ENCODE results near the gene HIVEP3. TPM values are rescaled to one million over a fixed set of nuclear protein-coding genes. Genes with fewer than 3 reads are reported as not detected.

Gene HIVEP3
- total RNA-seq, 1 donor = 1.8 TPM

GRCh38 chr1:41480204-41481108 is 438.3 kb downstream of the HIVEP3 start:
- Histone ChIP-seq H3K4me1 (ENCODE audit: insufficient read depth, low read length) (peaks cover 11% of the 10 kb centered on the region), H3K27ac (ENCODE audit: low read depth, low read length) (no peak overlapping the region), H2AFZ (ENCODE audit: low read length) (no peak overlapping the region), H3K27me3 (ENCODE audit: insufficient read depth, low read length) (no peaks in the 10 kb centered on the region), H4K20me1 (ENCODE audit: insufficient read depth, low read length) (peaks cover 2% of the 10 kb centered on the region), H3K36me3 (ENCODE audit: insufficient read depth, low read length) (no peaks in the 10 kb centered on the region), H3K79me2 (ENCODE audit: insufficient read depth, low read length) (no peaks in the 10 kb centered on the region), H3K4me2 (ENCODE audit: insufficient read depth, low read length) (no peak overlapping the region), H3K4me3 (ENCODE audit: insufficient read depth, low read length) (no peak overlapping the region), H3K9me3 (ENCODE audit: low read depth, low read length) (no peaks in the 10 kb centered on the region)
- TF ChIP-seq CTCF (IDR thresholded peaks at IDR 0.05; ENCODE audit: extremely low read depth, low read depth, low read length) = no peak
- DNase-seq (ENCODE audit: insufficient read length, low spot score, missing footprints) = peak; percentile 63

- no peaks in the 10 kb centered on the region for H3K36me3 ChIP-seq (ENCODE audit: insufficient read depth, low read length)
- peak; percentile 44 for DNase-seq (ENCODE audit: insufficient read length, low spot score, missing footprints)
- peaks cover 13% of the 10 kb centered on the region for H3K4me1 ChIP-seq (ENCODE audit: insufficient read depth, low read length)
- H2AFZ ChIP-seq (ENCODE audit: low read length) = no peak overlapping the region
- H3K79me2 ChIP-seq (ENCODE audit: insufficient read depth, low read length) = no peaks in the 10 kb centered on the region
- no peak for TF ChIP-seq CTCF (IDR thresholded peaks at IDR 0.05; ENCODE audit: extremely low read depth, low read depth, low read length)
- no peak overlapping the region for H3K4me3 ChIP-seq (ENCODE audit: insufficient read depth, low read length)
- no peaks in the 10 kb centered on the region for H3K9me3 ChIP-seq (ENCODE audit: low read depth, low read length)
- no peaks in the 10 kb centered on the region for H3K27me3 ChIP-seq (ENCODE audit: insufficient read depth, low read length)
- no peak overlapping the region for H3K27ac ChIP-seq (ENCODE audit: low read depth, low read length)
- no peak overlapping the region for H3K4me2 ChIP-seq (ENCODE audit: insufficient read depth, low read length)
- H4K20me1 ChIP-seq (ENCODE audit: insufficient read depth, low read length) = peaks cover 4% of the 10 kb centered on the region
Measured at GRCh38 chr1:41479808-41480160, 438.9 kb downstream of the HIVEP3 start.

- Histone ChIP-seq H3K27me3 (ENCODE audit: insufficient read depth, low read length) (no peaks in the 10 kb centered on the region), H3K4me2 (ENCODE audit: insufficient read depth, low read length) (no peak overlapping the region), H4K20me1 (ENCODE audit: insufficient read depth, low read length) (peaks cover 4% of the 10 kb centered on the region), H3K4me3 (ENCODE audit: insufficient read depth, low read length) (no peak overlapping the region), H2AFZ (ENCODE audit: low read length) (no peak overlapping the region), H3K9me3 (ENCODE audit: low read depth, low read length) (no peaks in the 10 kb centered on the region), H3K27ac (ENCODE audit: low read depth, low read length) (no peak overlapping the region), H3K36me3 (ENCODE audit: insufficient read depth, low read length) (no peaks in the 10 kb centered on the region), H3K79me2 (ENCODE audit: insufficient read depth, low read length) (no peaks in the 10 kb centered on the region), H3K4me1 (ENCODE audit: insufficient read depth, low read length) (peaks cover 13% of the 10 kb centered on the region)
- peak; percentile 92 for DNase-seq (ENCODE audit: insufficient read length, low spot score, missing footprints)
- no peak for TF ChIP-seq CTCF (IDR thresholded peaks at IDR 0.05; ENCODE audit: extremely low read depth, low read depth, low read length)
Measured at GRCh38 chr1:41479000-41479807, 439.5 kb downstream of the HIVEP3 start.

Measured in osteoblast (primary cell).